HepG2 (cell line): Measurements from ENCODE around the gene HEPHL1. TPM values are rescaled to one million over a fixed set of nuclear protein-coding genes. Genes with fewer than 3 reads are reported as not detected.
A peak's percentile ranks its signal among the peaks of the same experiment; 100 is the strongest.

Experiments
- ARID5B ChIP-seq: IDR thresholded peaks from 2 replicates; pipeline ENCODE4 v1.4.0; 2020; ENCODE audit warnings: mild to moderate bottlenecking, missing genetic modification reagents
- FOXJ3 ChIP-seq: sonication (generic); formaldehyde crosslinking; IDR thresholded peaks from 2 replicates; pipeline ENCODE4 v1.4.0; 2020; ENCODE audit warnings: missing genetic modification reagents, mild to moderate bottlenecking, borderline replicate concordance
- FOXO1 ChIP-seq: sonication (generic); formaldehyde crosslinking; IDR thresholded peaks from 2 replicates; pipeline ENCODE4 v1.4.0; 2020; ENCODE audit warnings: missing genetic modification reagents
- MXD4 ChIP-seq: IDR thresholded peaks from 2 replicates; pipeline ENCODE4 v1.6.1; 2016; ENCODE audit warnings: mild to moderate bottlenecking, missing biosample characterization, missing genetic modification reagents
- PPARG ChIP-seq: conservative IDR thresholded peaks from 2 replicates; pipeline ENCODE4 v1.6.1; 2016; ENCODE audit warnings: missing biosample characterization, missing genetic modification reagents
- SP5 ChIP-seq: IDR thresholded peaks from 2 replicates; pipeline ENCODE4 v1.6.1; 2016; ENCODE audit warnings: low read depth, borderline replicate concordance
- ZNF263 ChIP-seq: sonication (generic); formaldehyde crosslinking; IDR thresholded peaks from 2 replicates; pipeline ENCODE4 v1.4.0; 2020; ENCODE audit warnings: missing genetic modification reagents
- ZNF292 ChIP-seq: sonication (generic); formaldehyde crosslinking; IDR thresholded peaks from 2 replicates; pipeline ENCODE4 v1.8.1; 2022; ENCODE audit warnings: mild to moderate bottlenecking, low read depth, missing genetic modification reagents, borderline replicate concordance
- ZSCAN9 ChIP-seq: IDR thresholded peaks from 2 replicates; pipeline ENCODE4 v1.6.1; 2016; ENCODE audit warnings: borderline replicate concordance
- polyA plus RNA-seq, 8 experiments: library from polyadenylated mRNA; depleted of rRNA in 3 of 8; stranded (reverse) in 7 of 8; unstranded in 1 of 8; fragments of >200 nt; fragmentation: Illumina TruSeq in 4 of 8; extraction: Trizol in 4 of 8; gene quantifications; 2 replicates each; pipeline versions ENCODE4 v1.2.1 to v1.2.3, GENCODE V29; 2011 to 2016; ENCODE audit warnings: low read depth in 4 of 8, missing spikeins in 1 of 8, mixed read lengths in 1 of 8; ENCODE audit not compliant: insufficient read depth in 1 of 8
- total RNA-seq, 5 experiments: library from RNA; depleted of rRNA; stranded (reverse); fragments of >200 nt; fragmentation: Illumina TruSeq; extraction: Trizol; gene quantifications; 2 replicates each; pipeline ENCODE4 v1.2.3, GENCODE V29; 2016; ENCODE audit warnings: low read depth in 1 of 5
- TF ChIP-seq, protein P1 (sequence below): sonication (generic); formaldehyde crosslinking; IDR thresholded peaks from 2 replicates; pipeline ENCODE4 v1.8.0; 2022; ENCODE audit warnings: mild to moderate bottlenecking, missing genetic modification reagents
- TF ChIP-seq, protein P2 (sequence below): sonication (generic); formaldehyde crosslinking; IDR thresholded peaks from 2 replicates; pipeline ENCODE4 v1.5.0; 2020; ENCODE audit warnings: mild to moderate bottlenecking, missing genetic modification reagents, borderline replicate concordance

The HEPHL1 gene
- total and polyA plus RNA-seq, 2 of the 13 experiments (the other 11 are each of a cell fraction or from before 2014, with no cell fraction given): 0.04 to 0.05 TPM

GRCh38 chr11:94153320-94153719, 132.2 kb downstream of the HEPHL1 start (continued):
- TF ChIP-seq, protein P1, sequence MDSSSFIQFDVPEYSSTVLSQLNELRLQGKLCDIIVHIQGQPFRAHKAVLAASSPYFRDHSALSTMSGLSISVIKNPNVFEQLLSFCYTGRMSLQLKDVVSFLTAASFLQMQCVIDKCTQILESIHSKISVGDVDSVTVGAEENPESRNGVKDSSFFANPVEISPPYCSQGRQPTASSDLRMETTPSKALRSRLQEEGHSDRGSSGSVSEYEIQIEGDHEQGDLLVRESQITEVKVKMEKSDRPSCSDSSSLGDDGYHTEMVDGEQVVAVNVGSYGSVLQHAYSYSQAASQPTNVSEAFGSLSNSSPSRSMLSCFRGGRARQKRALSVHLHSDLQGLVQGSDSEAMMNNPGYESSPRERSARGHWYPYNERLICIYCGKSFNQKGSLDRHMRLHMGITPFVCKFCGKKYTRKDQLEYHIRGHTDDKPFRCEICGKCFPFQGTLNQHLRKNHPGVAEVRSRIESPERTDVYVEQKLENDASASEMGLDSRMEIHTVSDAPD (CRISPR knock-in tag): peak; percentile 20; the same call in 1 of the 2 replicates
- TF ChIP-seq, protein P2, sequence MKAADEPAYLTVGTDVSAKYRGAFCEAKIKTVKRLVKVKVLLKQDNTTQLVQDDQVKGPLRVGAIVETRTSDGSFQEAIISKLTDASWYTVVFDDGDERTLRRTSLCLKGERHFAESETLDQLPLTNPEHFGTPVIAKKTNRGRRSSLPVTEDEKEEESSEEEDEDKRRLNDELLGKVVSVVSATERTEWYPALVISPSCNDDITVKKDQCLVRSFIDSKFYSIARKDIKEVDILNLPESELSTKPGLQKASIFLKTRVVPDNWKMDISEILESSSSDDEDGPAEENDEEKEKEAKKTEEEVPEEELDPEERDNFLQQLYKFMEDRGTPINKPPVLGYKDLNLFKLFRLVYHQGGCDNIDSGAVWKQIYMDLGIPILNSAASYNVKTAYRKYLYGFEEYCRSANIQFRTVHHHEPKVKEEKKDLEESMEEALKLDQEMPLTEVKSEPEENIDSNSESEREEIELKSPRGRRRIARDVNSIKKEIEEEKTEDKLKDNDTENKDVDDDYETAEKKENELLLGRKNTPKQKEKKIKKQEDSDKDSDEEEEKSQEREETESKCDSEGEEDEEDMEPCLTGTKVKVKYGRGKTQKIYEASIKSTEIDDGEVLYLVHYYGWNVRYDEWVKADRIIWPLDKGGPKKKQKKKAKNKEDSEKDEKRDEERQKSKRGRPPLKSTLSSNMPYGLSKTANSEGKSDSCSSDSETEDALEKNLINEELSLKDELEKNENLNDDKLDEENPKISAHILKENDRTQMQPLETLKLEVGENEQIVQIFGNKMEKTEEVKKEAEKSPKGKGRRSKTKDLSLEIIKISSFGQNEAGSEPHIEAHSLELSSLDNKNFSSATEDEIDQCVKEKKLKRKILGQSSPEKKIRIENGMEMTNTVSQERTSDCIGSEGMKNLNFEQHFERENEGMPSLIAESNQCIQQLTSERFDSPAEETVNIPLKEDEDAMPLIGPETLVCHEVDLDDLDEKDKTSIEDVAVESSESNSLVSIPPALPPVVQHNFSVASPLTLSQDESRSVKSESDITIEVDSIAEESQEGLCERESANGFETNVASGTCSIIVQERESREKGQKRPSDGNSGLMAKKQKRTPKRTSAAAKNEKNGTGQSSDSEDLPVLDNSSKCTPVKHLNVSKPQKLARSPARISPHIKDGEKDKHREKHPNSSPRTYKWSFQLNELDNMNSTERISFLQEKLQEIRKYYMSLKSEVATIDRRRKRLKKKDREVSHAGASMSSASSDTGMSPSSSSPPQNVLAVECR (CRISPR knock-in tag): peak; percentile 18; the same call in 1 of the 2 replicates
- TF ChIP-seq ARID5B (CRISPR knock-in tag) (peak; percentile 63; the same call in 1 of the 2 replicates), SP5 (CRISPR knock-in tag) (peak; percentile 51; the same call in 1 of the 2 replicates), ZSCAN9 (peak; percentile 37; the same call in 1 of the 2 replicates), FOXO1 (CRISPR knock-in tag) (peak; percentile 78; the same call in 1 of the 2 replicates), ZNF292 (CRISPR knock-in tag) (peak; percentile 47; the same call in 1 of the 2 replicates), FOXJ3 (CRISPR knock-in tag) (peak; percentile 70; the same call in 1 of the 2 replicates), PPARG (CRISPR knock-in tag) (0 out of 2 replicates have a peak, but pooled peaks have one; percentile 33), ZNF263 (peak; percentile 91), MXD4 (peak; percentile 28; the same call in 1 of the 2 replicates)
